Mesothelial cell of epicardium (in vitro differentiated cells): ENCODE data around the gene YWHAE. TPM values are rescaled to one million over a fixed set of nuclear protein-coding genes. Genes with fewer than 3 reads are reported as not detected.
"Not testable (repeated sequence)": the region's sequence is repeated elsewhere in the genome, so short reads cannot be mapped to it uniquely, and the experiment has no call there.

Source experiments
- DNase-seq, 2 experiments: peaks; one replicate each; pipeline ENCODE4 v3.0.0; 2021; ENCODE audit warnings: low spot score in 2 of 2; ENCODE audit not compliant: unreplicated experiment in 2 of 2
- H3K27ac Mint-ChIP-seq: 2 replicates; pipeline ENCODE4 v1.8.0; 2021; ENCODE audit warnings: mixed read lengths
- H3K27me3 Mint-ChIP-seq: 2 replicates; pipeline ENCODE4 v1.8.0; 2021; ENCODE audit warnings: low read depth, mixed read lengths
- H3K36me3 Mint-ChIP-seq: 2 replicates; pipeline ENCODE4 v1.8.0; 2021; ENCODE audit warnings: mixed read lengths
- H3K4me1 Mint-ChIP-seq: 2 replicates; pipeline ENCODE4 v1.8.0; 2021; ENCODE audit warnings: mixed read lengths
- H3K4me3 Mint-ChIP-seq: 2 replicates; pipeline ENCODE4 v1.8.0; 2021; ENCODE audit warnings: mild to moderate bottlenecking, moderate library complexity, mixed read lengths
- H3K9me3 Mint-ChIP-seq: 2 replicates; pipeline ENCODE4 v1.8.0; 2021; ENCODE audit warnings: mixed read lengths
- total RNA-seq: library from RNA; stranded (reverse); gene quantifications from 3 replicates; pipeline ENCODE4 v1.2.1, GENCODE V29; 2021
- TF ChIP-seq, protein P1 (sequence below): fragments of 200-600 bp; sonication (generic); IDR thresholded peaks from one replicate; pipeline ENCODE4 v1.5.0; 2021; ENCODE audit warnings: antibody characterized with exemption; ENCODE audit not compliant: unreplicated experiment

The YWHAE gene
- total RNA-seq, 1 donor from 2014 or later = 714 TPM

- H3K4me3 Mint-ChIP-seq = no peak overlapping the region
- H3K27me3 Mint-ChIP-seq = no peaks in the 10 kb centered on the region
- TF ChIP-seq, protein P1, sequence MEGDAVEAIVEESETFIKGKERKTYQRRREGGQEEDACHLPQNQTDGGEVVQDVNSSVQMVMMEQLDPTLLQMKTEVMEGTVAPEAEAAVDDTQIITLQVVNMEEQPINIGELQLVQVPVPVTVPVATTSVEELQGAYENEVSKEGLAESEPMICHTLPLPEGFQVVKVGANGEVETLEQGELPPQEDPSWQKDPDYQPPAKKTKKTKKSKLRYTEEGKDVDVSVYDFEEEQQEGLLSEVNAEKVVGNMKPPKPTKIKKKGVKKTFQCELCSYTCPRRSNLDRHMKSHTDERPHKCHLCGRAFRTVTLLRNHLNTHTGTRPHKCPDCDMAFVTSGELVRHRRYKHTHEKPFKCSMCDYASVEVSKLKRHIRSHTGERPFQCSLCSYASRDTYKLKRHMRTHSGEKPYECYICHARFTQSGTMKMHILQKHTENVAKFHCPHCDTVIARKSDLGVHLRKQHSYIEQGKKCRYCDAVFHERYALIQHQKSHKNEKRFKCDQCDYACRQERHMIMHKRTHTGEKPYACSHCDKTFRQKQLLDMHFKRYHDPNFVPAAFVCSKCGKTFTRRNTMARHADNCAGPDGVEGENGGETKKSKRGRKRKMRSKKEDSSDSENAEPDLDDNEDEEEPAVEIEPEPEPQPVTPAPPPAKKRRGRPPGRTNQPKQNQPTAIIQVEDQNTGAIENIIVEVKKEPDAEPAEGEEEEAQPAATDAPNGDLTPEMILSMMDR = no peak
- no peaks in the 10 kb centered on the region for H3K9me3 Mint-ChIP-seq
- no peak overlapping the region for H3K27ac Mint-ChIP-seq
- no peaks in the 10 kb centered on the region for H3K4me1 Mint-ChIP-seq
- peaks cover 29% of the 10 kb centered on the region for H3K36me3 Mint-ChIP-seq
- no peak for DNase-seq
Observed at GRCh38 chr17:1423456-1424135, 23.6 kb upstream of the YWHAE start.

DNA sequence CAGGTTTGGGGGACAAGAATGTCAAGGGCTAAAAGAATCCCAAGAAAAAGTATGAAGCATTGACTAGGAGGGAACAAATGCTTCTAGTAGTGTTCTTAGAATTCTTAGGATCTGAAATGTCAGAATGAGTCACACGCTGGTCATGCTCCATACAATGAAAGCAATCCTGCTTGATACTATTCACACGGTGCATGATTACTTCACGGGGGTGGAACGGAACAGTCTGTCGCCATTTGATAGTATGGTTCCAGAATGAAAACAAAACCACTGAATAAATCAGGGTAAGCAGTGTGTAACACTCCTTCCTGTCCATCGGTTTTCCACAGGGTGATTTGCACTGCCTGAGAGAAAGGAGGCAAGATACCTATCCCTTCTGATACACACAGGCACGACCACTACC, 22.9 kb upstream of the YWHAE start:
- Mint-ChIP-seq H3K4me3 (no peak overlapping the region), H3K27me3 (no peaks in the 10 kb centered on the region), H3K27ac (no peak overlapping the region), H3K36me3 (peaks cover 29% of the 10 kb centered on the region), H3K4me1 (no peaks in the 10 kb centered on the region), H3K9me3 (no peaks in the 10 kb centered on the region)
- DNase-seq = no peak
- TF ChIP-seq, protein P1 = no peak

- TF ChIP-seq, protein P1 = no peak
- Mint-ChIP-seq H3K4me1 (no peaks in the 10 kb centered on the region), H3K27ac (no peak overlapping the region), H3K27me3 (no peaks in the 10 kb centered on the region), H3K4me3 (no peak overlapping the region), H3K36me3 (peaks cover 30% of the 10 kb centered on the region), H3K9me3 (no peaks in the 10 kb centered on the region)
- DNase-seq = no peak
Observed at GRCh38 chr17:1421470-1421869, 21.4 kb upstream of the YWHAE start.

DNA sequence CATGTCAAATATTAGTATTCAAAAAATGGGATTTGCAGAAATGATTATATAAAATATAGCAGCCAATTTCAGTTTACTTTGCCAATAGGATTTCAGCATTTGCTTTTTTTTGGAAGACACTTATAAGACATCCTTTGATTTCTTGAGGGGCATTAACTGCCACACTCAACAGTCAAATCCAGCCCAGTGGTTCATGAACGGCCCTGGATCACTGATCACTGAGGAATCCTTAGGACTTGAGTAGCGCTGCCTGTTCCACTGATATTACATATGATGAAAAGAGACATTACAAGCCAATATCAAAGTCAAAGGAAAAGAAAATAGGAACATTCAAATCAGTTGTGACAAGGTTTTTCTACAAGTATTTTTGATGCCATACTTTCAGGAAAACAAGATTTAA, 21.0 kb upstream of the YWHAE start:
- H3K4me3 Mint-ChIP-seq = no peak overlapping the region
- H3K9me3 Mint-ChIP-seq = no peaks in the 10 kb centered on the region
- peaks cover 27% of the 10 kb centered on the region for H3K36me3 Mint-ChIP-seq
- no peak overlapping the region for H3K27ac Mint-ChIP-seq
- H3K27me3 Mint-ChIP-seq = no peaks in the 10 kb centered on the region
- TF ChIP-seq, protein P1 = no peak
- DNase-seq = no peak
- H3K4me1 Mint-ChIP-seq = no peaks in the 10 kb centered on the region

- Mint-ChIP-seq H3K4me3 (no peak overlapping the region), H3K9me3 (no peaks in the 10 kb centered on the region), H3K36me3 (peaks cover 19% of the 10 kb centered on the region), H3K27me3 (no peaks in the 10 kb centered on the region), H3K27ac (no peak overlapping the region), H3K4me1 (no peaks in the 10 kb centered on the region)
- TF ChIP-seq, protein P1 = no peak
- no peak for DNase-seq
Observed at GRCh38 chr17:1420163-1420562, 20.1 kb upstream of the YWHAE start.

DNA sequence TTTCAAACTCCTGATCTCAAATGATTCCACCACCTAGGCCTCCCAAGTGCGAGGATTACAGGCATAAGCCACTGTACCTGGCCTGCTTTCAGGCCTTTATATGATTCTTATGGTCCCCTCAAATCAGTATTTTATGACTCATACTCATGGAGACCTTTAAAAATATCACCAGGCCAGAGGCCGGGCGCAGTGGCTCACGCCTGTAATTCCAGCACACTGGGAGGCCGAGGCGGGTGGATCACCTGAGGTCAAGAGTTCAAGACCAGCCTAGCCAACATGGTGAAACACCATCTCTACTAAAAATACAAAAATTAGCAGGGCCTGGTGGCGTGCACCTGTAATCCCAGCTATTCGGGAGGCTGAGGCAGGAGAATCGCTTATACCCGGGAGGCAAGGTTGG, 18.5 kb upstream of the YWHAE start:
- not testable (repeated sequence) for H3K4me1 Mint-ChIP-seq, H3K27ac Mint-ChIP-seq, H3K9me3 Mint-ChIP-seq, H3K27me3 Mint-ChIP-seq, H3K4me3 Mint-ChIP-seq, DNase-seq
- H3K36me3 Mint-ChIP-seq = peaks cover 14% of the 10 kb centered on the region
